Heart left ventricle (tissue), 16 donors: ENCODE data around the gene TAL2. TPM values are rescaled to one million over a fixed set of nuclear protein-coding genes. Genes with fewer than 3 reads are reported as not detected.
"Not testable (repeated sequence)": the region's sequence is repeated elsewhere in the genome, so short reads cannot be mapped to it uniquely, and the experiment has no call there.

Experiments
- ATAC-seq, 4 donors: fragments of 200-7000 bp; cut with Tn5 transposase; one replicate each; pipeline ENCODE4 v1.9.1; 2020 to 2022; ENCODE audit warnings: moderate library complexity in 4 of 4, mild to moderate bottlenecking in 3 of 4, moderate number of reproducible peaks in 1 of 4
- DNase-seq, 5 donors: peaks; one replicate each; pipeline ENCODE4 v3.0.0-alpha.2; 2020
- H3K27ac ChIP-seq, 12 donors: fragments of 200-600 bp; sonication (generic) in 4 of 12; one replicate each; pipeline versions ENCODE4 v1.5.0 to v1.8.0; 2016 to 2022; ENCODE audit warnings: mild to moderate bottlenecking in 2 of 12
- H3K27me3 ChIP-seq, 9 donors: fragments of 200-600 bp; sonication (generic) in 2 of 9; one replicate each; pipeline versions ENCODE4 v1.5.1 to v1.8.0; 2016 to 2022; ENCODE audit warnings: mild to moderate bottlenecking in 3 of 9
- H3K36me3 ChIP-seq, 9 donors: fragments of 200-600 bp; sonication (generic) in 2 of 9; one replicate each; pipeline versions ENCODE4 v1.5.0 to v1.8.0; 2018 to 2022; ENCODE audit warnings: mild to moderate bottlenecking in 2 of 9
- H3K4me1 ChIP-seq, 12 donors: fragments of 200-600 bp; sonication (generic) in 4 of 12; one replicate each; pipeline versions ENCODE4 v1.5.0 to v1.8.0; 2016 to 2022; ENCODE audit warnings: mild to moderate bottlenecking in 3 of 12
- H3K4me3 ChIP-seq, 12 donors: fragments of 200-600 bp; sonication (generic) in 4 of 12; one replicate each; pipeline versions ENCODE4 v1.5.0 to v1.8.0; 2017 to 2022; ENCODE audit warnings: mild to moderate bottlenecking in 9 of 12, moderate library complexity in 4 of 12
- H3K9me3 ChIP-seq, 12 donors: fragments of 200-600 bp; sonication (generic) in 4 of 12; one replicate each; pipeline versions ENCODE4 v1.5.0 to v1.8.0; 2016 to 2022; ENCODE audit warnings: mild to moderate bottlenecking in 1 of 12
- CTCF ChIP-seq, 12 donors: fragments of 200-600 bp; sonication (generic) in 4 of 12; IDR thresholded peaks; one replicate each; pipeline versions ENCODE4 v1.5.0 to v1.8.0; 2018 to 2022; ENCODE audit warnings: antibody characterized with exemption in 12 of 12, mild to moderate bottlenecking in 5 of 12
- POLR2A ChIP-seq, 2 donors: fragments of 450-650 bp; IDR thresholded peaks; one replicate each; pipeline ENCODE4 v1.6.1; 2017; ENCODE audit warnings: antibody characterized with exemption in 2 of 2, mild to moderate bottlenecking in 2 of 2, moderate library complexity in 2 of 2
- WGBS, 4 donors: extraction: QIAGEN DNeasy Blood & Tissue Kit in 2 of 4; methylation state at CpG; one replicate each; pipeline versions ENCODE4 v1.1.5 to v1.1.7; 2013 to 2018; 5-methylcytosine and 5-hydroxymethylcytosine counted together
- intact Hi-C, 10 donors: fragments of 100-400 bp; cut with DNase I; formaldehyde crosslinking; loops; one replicate each; pipeline versions ENCODE4 v1.11.1 to v1.14.2; 2022
- polyA plus RNA-seq, 2 donors: library from polyadenylated mRNA; stranded (reverse); fragments of 200-250 nt; gene quantifications; one replicate each; pipeline ENCODE4 v1.2.3, GENCODE V29; 2013
- total RNA-seq, 9 donors: library from RNA; depleted of rRNA in 2 of 9; stranded (reverse); fragments of >200 nt in 2 of 9; fragmentation: NEBNext Ultra II Directional in 3 of 9; extraction: Animal tissue kit (Norgen Biotek cat#: 25700) in 3 of 9; gene quantifications; one replicate each; pipeline versions ENCODE4 v1.1.0 to v1.2.4, GENCODE V29; 2016 to 2023
- donor health status: ischemic (EF 13 %, LVEDD 7.1; RV severe dilation, severe dysfunction).
- donor health status: healthy with polysubstance abuse.
- donor health status: DM: no; HTN: yes; CAD: no.
- donor health status: DM: no; HTN: no; CAD: no.
- donor health status: ischemic (EF 25% LVEDD 6.9; RV normal size, moderate dysfunction).
- donor health status: ischemic (EF 25% LVEDD 5.7; RV mildly dilated, moderate dysfunction).
- donor health status: healthy.
- donor health status: DM: yes; HTN: yes; CAD: no.
- donor health status: ischemic (EF 35%, LVEDD 5.7; RV mildly dilated, moderate dysfunction).
- donor health status: nonischemic (EF 11% LVEDD 7.7; RV severe dilation, severe dysfunction).
- donor health status: DM: yes; HTN: yes; CAD: no.
- donor health status: PGD.
- donor health status: ischemic (EF 29% LVEDD 5.4; RV normal size, mild dysfunction).
- donor health status: nonischemic (EF 23%, LVEDD 6.1; RV moderate dilation, normal function).

Gene TAL2
- total and polyA plus RNA-seq, 11 donors: 0.46 TPM; not detected in 10

- Histone ChIP-seq H3K4me1 (peaks cover 0 to 54% (median 9%) of the 10 kb centered on the region in 12 donors), H3K36me3 (no peaks in the 10 kb centered on the region), H3K27ac (peak overlapping the region in 2 of 12 donors; percentile 38 to 71), H3K9me3 (no peaks in the 10 kb centered on the region), H3K27me3 (no peaks in the 10 kb centered on the region), H3K4me3 (no peak overlapping the region)
- no peak for TF ChIP-seq CTCF (IDR thresholded peaks at IDR 0.05)
- TF ChIP-seq POLR2A (IDR thresholded peaks at IDR 0.05): no peak
- ATAC-seq: no peak
- WGBS, 4 donors: 27 to 54% (median 42%) methylated on average over 1 of the region's 1 CpG
- intact Hi-C loops: no loop called here
- DNase-seq: no peak
Observed at GRCh38 chr9:105700668-105701067, 38.4 kb downstream of the TAL2 start.

- WGBS, 4 donors: 63 to 75% (median 67%) methylated on average over 2 of the region's 2 CpGs
- DNase-seq (no peak), ATAC-seq (no peak)
- Histone ChIP-seq H3K27me3 (no peaks in the 10 kb centered on the region), H3K36me3 (peaks cover 0 to 2% (median 0%) of the 10 kb centered on the region in 9 donors), H3K4me3 (no peak overlapping the region), H3K4me1 (peaks cover 0 to 50% (median 6%) of the 10 kb centered on the region in 12 donors), H3K27ac (peak overlapping the region in 3 of 12 donors; percentile 38 to 71 (median 60)), H3K9me3 (no peaks in the 10 kb centered on the region)
- TF ChIP-seq CTCF (IDR thresholded peaks at IDR 0.05) (no peak), POLR2A (IDR thresholded peaks at IDR 0.05) (no peak)
- intact Hi-C loops: no loop called here
Observed at GRCh38 chr9:105701145-105701544, 38.9 kb downstream of the TAL2 start.

- peak overlapping the region; percentile 19 to 77 (median 46) for H3K27ac ChIP-seq
- no peak for TF ChIP-seq POLR2A (IDR thresholded peaks at IDR 0.05)
- no peak for TF ChIP-seq CTCF (IDR thresholded peaks at IDR 0.05)
- H3K27me3 ChIP-seq: no peaks in the 10 kb centered on the region
- DNase-seq: no peak
- no peak overlapping the region for H3K4me3 ChIP-seq
- H3K9me3 ChIP-seq: no peaks in the 10 kb centered on the region
- H3K4me1 ChIP-seq: peaks cover 0 to 39% (median 6%) of the 10 kb centered on the region in 12 donors
- ATAC-seq: peak in 3 of 4 donors; percentile 59 to 63 (median 59)
- 0 to 100% (median 74%) methylated on average over 1 of the region's 1 CpG for WGBS, 4 donors
- H3K36me3 ChIP-seq: peaks cover 0 to 11% (median 0%) of the 10 kb centered on the region in 9 donors
- intact Hi-C loops: no loop called here
Observed at GRCh38 chr9:105702207-105702606, 40.0 kb downstream of the TAL2 start.

- H3K9me3 ChIP-seq, H3K4me3 ChIP-seq, DNase-seq, H3K27ac ChIP-seq, intact Hi-C loops, ATAC-seq, H3K27me3 ChIP-seq: not testable (repeated sequence)
- peaks cover 0 to 34% (median 9%) of the 10 kb centered on the region in 12 donors for H3K4me1 ChIP-seq
- 90 to 97% (median 93%) methylated on average over 4 of the region's 4 CpGs for WGBS, 4 donors
- peaks cover 0 to 11% (median 0%) of the 10 kb centered on the region in 9 donors for H3K36me3 ChIP-seq
Observed at GRCh38 chr9:105703638-105704037, 41.4 kb downstream of the TAL2 start.

- 94 to 98% (median 97%) methylated on average over 8 of the region's 8 CpGs for WGBS, 4 donors
- H3K27me3 ChIP-seq: no peaks in the 10 kb centered on the region
- peaks cover 0 to 20% (median 4%) of the 10 kb centered on the region in 12 donors for H3K4me1 ChIP-seq
- H3K27ac ChIP-seq: no peak overlapping the region
- ATAC-seq (no peak), DNase-seq (no peak)
- TF ChIP-seq CTCF (IDR thresholded peaks at IDR 0.05) (no peak), POLR2A (IDR thresholded peaks at IDR 0.05) (no peak)
- H3K9me3 ChIP-seq: no peaks in the 10 kb centered on the region
- intact Hi-C loops: no loop called here
- H3K4me3 ChIP-seq: no peak overlapping the region
- H3K36me3 ChIP-seq: peaks cover 0 to 14% (median 0%) of the 10 kb centered on the region in 9 donors
Observed at GRCh38 chr9:105706156-105706555, 43.9 kb downstream of the TAL2 start.
